T-helper 2 cell (primary cell): ENCODE results near the gene HGS.

Experiments used
- DNase-seq, 5 experiments: peaks; one replicate each; pipeline versions ENCODE4 v3.0.0 to v3.0.0-alpha.2; 2012 to 2022

HGS gene

GRCh38 chr17:81703747-81704654 lies 20.2 kb downstream of the HGS start:
- DNase-seq: peak in 2 of 5 experiments; percentile 34 to 52

DNA sequence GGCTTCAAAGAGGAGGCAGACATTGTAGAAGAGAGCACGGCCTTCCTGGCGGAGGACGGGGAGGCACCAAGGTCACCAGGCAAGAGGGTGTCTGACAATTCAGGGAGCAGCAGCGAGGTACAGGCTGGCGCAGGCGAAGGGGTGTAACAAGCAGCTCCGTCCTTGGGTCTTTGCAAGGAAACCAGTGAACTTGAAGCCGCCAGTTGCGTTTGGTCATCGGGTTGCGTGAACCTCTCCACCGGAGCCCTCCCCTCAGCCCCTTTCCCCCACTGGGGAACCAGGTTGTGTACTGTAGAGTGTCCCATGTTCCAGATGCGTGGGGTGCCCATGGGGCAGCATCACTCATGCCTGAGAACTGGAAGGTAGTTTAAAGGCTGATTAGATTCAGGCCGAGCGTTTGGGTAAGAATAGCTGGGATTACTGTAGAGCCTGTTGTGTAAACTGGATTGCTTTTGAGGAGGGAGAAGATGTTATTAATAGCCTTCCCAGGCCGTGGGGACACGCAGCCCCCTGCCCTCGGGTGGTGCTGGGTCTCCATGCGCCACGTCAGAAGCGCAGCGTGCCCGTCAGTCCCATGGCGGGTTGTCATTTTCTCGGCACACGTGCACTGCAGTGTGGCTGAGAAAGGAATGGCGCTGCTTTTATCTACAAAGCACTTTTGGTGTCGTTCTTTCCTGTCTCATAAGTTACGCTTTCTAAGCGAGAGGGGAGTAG lies 21.9 kb downstream of the HGS start:
- no peak for DNase-seq

DNA sequence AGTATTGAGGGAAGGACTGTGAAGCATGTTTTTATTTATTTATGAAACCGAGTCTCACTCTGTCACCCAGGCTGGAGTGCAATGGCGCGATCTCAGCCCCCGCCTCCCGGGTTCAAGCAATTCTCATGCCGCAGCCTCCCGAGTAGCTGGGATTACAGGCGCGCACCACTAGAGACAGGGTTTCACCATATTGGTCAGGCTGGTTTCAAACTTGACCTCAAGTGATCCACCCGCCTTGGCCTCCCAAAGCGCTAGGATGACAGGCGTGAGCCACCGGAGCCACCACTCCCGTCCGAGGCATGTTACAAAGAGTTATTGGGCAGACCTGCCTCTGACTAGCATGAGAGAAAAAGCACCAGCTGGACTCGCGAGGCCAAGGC lies 22.4 kb downstream of the HGS start:
- no peak for DNase-seq

DNA sequence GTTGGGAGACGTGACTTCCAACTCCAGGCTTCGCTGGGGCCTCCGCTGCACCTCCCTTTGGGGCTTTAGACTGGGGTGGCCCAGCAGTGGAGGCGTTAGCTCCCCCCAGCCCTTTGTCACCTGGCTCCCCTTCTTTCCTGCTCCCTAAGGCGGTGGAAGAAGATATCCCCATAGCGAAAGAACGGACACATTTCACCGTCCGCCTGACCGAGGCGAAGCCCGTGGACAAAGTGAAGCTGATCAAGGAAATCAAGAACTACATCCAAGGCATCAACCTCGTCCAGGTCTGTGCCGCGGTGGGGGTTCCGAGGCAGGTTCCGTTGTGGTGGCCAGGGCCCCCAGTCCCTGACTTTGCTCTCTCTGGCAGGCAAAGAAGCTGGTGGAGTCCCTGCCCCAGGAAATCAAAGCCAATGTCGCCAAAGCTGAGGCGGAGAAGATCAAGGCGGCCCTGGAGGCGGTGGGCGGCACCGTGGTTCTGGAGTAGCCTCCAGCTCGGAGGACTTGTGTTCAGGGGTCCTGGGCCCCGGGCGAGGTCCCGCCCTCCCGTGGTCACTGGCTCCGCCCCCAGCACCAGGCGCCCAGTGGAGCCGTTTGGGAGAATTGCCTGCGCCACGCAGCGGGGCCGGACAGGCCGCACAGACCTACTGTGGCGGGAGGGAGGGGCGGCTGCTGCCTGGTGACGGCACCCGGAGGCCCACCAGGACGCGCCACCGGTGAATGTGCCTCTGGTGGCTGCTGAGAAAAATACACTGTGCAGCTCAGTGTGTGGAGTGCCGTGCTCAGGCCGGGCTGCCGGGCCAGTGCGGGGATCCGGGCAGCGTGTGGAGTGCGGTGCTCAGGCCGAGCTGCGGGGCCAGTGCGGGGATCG lies 23.2 kb downstream of the HGS start:
- DNase-seq: no peak

DNA sequence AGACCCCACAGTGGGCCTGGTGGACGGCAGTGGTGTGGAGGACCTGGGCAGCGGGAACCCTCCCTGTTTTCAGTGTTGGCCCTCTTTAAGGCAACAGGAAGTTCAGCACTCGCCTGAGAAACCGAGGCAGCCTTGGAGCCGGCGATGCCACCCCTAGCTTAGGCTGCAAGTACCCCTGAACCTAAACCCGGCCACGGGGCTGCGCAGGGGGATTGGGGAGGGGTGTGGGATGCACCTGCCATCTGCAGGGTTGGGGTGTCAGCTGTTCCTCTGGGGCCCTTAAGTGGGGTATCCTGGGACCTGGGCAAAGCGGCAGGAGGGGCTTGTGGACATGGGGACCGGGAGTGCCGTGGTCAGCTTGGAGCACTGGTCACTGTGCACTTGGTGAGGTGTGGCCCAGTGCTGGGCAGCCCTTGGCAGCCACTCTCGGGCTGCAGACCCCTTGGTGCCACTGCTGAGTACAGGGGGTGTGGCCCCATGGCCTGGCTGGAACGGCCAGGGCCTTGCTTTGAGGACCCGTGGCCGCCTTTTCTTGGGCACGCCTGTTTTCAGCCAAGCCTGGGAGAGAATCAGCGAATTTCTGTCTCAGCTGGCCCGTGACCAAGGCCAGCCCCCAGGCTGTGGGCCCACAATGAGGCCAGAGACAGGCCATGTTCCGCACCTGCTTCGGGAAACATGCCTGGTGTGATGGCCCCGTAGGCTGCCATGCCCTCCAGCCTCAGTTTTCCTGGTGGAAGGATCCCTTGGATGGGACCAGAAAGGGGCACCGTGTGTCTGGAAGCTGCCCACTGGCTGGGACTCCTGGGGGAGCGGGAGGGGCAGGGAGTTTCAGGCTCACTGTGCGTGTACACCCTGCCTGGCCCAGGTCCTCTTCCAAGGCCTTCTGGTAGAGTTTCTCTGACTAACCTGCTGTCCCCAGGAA lies 24.2 kb downstream of the HGS start:
- no peak for DNase-seq

- DNase-seq: no peak
Measured at GRCh38 chr17:81708739-81709185, 25.0 kb downstream of the HGS start.

DNA sequence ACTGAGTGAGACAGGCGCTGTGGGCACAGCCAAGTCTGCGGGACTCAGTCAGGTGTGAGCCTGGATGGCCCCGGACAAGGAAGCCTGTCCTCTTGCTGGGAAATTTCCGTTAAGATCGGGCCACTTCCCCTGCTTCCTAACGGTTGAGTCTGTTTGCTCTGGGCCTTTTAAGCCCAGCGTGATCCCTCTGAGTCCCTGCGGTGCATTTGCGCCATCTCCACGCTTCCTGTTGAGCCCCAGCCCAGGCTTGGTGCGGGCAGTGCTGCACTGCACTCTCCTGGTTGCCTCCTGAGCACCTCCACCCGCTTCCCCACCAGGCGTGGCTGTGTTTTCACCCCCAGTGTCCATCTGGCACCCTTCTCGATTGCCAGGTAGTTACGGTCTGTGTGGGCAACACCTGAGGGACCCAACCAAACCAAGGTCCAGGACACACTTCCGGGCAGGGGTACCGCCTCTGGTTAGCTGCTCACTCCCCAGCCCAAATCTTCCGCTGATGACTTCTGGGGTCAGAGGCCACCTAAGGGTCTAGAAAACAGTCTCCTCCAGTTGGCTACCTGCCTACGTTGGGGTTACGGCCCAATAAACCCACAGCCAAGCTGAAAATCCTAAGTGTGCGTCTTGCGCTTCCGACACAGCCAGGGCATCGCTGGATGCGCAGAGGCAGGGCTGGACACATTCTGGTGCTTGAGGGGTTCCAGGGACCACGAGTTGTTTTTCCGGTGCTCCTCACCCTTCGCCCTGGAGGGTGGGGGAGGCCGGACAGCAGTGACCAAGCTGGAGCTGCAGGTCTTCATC lies 26.9 kb downstream of the HGS start:
- DNase-seq: no peak

DNA sequence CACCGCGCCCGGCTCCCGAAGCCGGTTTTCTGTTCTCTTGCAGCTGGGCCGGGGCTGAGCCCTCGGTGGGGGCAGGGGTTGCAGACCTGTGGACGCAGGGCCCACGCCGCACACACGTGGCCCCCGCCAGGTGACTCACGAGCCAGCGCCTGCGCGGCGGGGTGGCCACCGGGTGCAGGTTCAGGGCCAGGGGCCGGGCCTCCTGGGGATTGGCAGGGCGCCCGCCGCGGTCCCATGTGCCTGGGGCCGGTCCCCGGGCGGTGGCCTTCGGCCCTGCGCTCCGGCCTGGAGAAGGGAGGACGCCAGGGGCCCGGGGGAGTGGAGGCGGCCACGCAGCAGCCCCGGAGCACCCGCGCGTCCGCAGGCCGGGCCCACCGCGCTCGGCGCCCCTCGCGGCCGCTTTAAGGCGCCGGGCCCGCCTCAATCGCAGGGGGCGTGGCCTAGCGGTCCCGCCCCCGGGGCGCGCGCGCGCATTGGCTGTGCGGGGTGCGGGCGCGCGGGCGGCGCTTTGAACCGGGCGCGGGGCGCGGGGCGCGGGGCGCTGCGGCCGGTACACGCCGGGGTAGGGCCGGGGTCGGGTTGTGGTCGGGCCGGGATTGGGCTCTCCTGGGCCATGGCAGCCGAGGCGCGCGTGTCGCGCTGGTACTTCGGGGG lies 28.1 kb downstream of the HGS start, which contains the start of gene SLC25A10:
TSS of gene SLC25A10 (plus strand) at position 471 of the 654 bp plus-strand sequence. CDS start at position 614, 143 bp downstream.
- peak; percentile 63 to 87 (median 69) for DNase-seq

DNA sequence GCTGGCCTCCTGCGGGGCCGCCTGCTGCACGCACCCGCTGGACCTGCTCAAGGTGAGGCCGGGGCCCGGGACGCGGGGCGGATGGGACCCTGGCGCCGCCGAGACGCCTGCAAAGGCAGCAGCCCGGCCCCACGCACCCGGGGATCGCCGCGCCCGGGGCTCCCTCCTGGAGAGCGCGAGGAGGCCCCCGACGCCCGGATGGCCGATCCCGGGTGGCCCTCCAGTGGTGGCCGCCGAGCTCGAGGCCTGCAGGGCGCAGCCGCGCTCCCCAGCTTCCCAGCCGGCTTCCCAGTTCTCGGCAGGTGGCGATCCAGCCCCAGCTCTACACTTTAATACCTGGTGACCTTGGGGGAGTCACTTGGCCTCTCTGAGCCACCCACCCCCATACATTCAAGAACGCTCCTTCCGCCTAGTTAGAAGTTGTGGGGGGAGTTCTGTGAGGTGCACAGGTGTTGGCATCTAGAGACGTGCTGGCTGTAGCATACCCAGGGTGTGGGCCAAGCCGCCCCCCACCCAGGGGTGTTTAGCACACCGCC lies 28.7 kb downstream of the HGS start:
- no peak for DNase-seq

GRCh38 chr17:81713004-81713555 lies 29.3 kb downstream of the HGS start:
- DNase-seq: no peak

- no peak for DNase-seq
Measured at GRCh38 chr17:81713556-81714411, 30.0 kb downstream of the HGS start.

- DNase-seq: no peak
Measured at GRCh38 chr17:81714412-81715106, 30.7 kb downstream of the HGS start.

- no peak for DNase-seq
Measured at GRCh38 chr17:81715107-81715871, 31.5 kb downstream of the HGS start.

GRCh38 chr17:81715872-81716673 lies 32.3 kb downstream of the HGS start:
- no peak for DNase-seq

- no peak for DNase-seq
Measured at GRCh38 chr17:81716674-81716996, 32.8 kb downstream of the HGS start.

DNA sequence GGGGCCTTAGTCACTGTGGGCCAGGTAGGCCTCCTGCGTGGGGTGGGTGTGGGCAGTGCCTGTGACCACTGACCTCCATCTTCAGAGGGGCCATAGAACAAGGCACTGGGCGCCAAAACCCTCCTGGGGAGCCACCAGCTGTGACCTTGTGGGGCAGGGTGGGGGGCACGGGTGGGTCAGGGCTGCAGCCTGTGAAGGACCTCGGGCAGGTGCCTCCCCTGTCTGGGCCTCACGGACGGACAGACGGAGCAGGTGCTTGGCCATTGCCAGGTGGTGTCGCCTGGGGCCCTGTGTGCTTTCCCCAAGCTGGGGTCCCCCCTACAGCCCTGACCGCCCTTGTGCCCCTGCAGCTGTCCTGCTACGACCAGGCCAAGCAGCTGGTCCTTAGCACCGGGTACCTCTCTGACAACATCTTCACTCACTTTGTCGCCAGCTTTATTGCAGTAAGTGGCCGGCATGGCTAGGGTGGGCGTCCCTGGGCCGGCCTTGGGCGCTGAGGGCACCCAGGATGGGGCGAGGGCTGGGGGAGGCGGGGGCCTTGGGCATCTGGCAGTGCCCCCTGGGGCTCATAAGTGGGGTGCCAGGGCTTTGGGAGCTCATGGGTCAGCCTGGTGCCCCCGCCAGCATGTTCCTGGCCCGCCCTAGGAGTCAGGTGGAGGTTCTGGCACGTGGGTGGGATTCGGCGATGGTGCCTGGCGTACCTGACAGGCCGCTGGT lies 33.4 kb downstream of the HGS start:
- no peak for DNase-seq
